Measurements from ENCODE around the gene NUP133.
"Not testable (repeated sequence)": the region's sequence is repeated elsewhere in the genome, so short reads cannot be mapped to it uniquely, and the experiment has no call there.

NUP133 gene

GRCh38 chr1:229507951-229508822 lies at the start of gene NUP133:
NUP133 (minus strand) TSS chr1:229508341; CDS start chr1:229508249, 92 bp downstream.
- DNase-seq = peak; percentile 99

GRCh38 chr1:229557200-229557850 lies 49.2 kb upstream of the NUP133 start:
- peak in 1 of 2 donors; percentile 18 for DNase-seq

- DNase-seq = no peak
Observed at GRCh38 chr1:229554886-229555621, 46.9 kb upstream of the NUP133 start.

- DNase-seq = no peak
Observed at GRCh38 chr1:229553621-229554130, 45.5 kb upstream of the NUP133 start.

GRCh38 chr1:229552732-229553131 lies 44.6 kb upstream of the NUP133 start:
- no peak for DNase-seq

- no peak for DNase-seq
Observed at GRCh38 chr1:229550812-229551567, 42.8 kb upstream of the NUP133 start.

GRCh38 chr1:229547542-229547941 lies 39.4 kb upstream of the NUP133 start:
- no peak for DNase-seq

GRCh38 chr1:229544587-229544986 lies 36.4 kb upstream of the NUP133 start:
- DNase-seq = no peak

- DNase-seq = no peak
Observed at GRCh38 chr1:229539863-229540506, 31.8 kb upstream of the NUP133 start.

- no peak for DNase-seq
Observed at GRCh38 chr1:229538945-229539344, 30.8 kb upstream of the NUP133 start.

- no peak for DNase-seq
Observed at GRCh38 chr1:229537894-229538293, 29.8 kb upstream of the NUP133 start.

- no peak for DNase-seq
Observed at GRCh38 chr1:229536982-229537381, 28.8 kb upstream of the NUP133 start.

- DNase-seq = no peak
Observed at GRCh38 chr1:229535230-229535629, 27.1 kb upstream of the NUP133 start.

GRCh38 chr1:229531326-229531725 lies 23.2 kb upstream of the NUP133 start:
- DNase-seq = no peak

GRCh38 chr1:229529639-229530038 lies 21.5 kb upstream of the NUP133 start:
- DNase-seq = no peak

- no peak for DNase-seq
Observed at GRCh38 chr1:229526695-229527094, 18.6 kb upstream of the NUP133 start.

GRCh38 chr1:229523052-229523451 lies 14.9 kb upstream of the NUP133 start:
- DNase-seq = no peak

GRCh38 chr1:229514578-229515275 lies 6.6 kb upstream of the NUP133 start:
- DNase-seq = peak; percentile 54 to 64

- not testable (repeated sequence) for DNase-seq
Observed at GRCh38 chr1:229511625-229512024, 3.5 kb upstream of the NUP133 start.

- DNase-seq = not testable (repeated sequence)
Observed at GRCh38 chr1:229511201-229511600, 3.1 kb upstream of the NUP133 start.

- DNase-seq = no peak
Observed at GRCh38 chr1:229509576-229509975, 1.4 kb upstream of the NUP133 start.

Measured in activated CD4-positive, alpha-beta T cell treated with anti-CD3 and anti-CD28 coated beads for 4 hours (primary cell).